Stimulated activated CD8-positive, alpha-beta memory T cell treated with anti-CD3 and anti-CD28 coated beads, Interleukin-4, amount 100 ng/mL, for 24 hours (primary cell): Measurements from ENCODE around the gene ABT1.
A peak's percentile ranks its signal among the peaks of the same experiment; 100 is the strongest.
"Not testable (repeated sequence)": the region's sequence is repeated elsewhere in the genome, so short reads cannot be mapped to it uniquely, and the experiment has no call there.

Experiments
- DNase-seq: peaks from one replicate; pipeline ENCODE4 v3.0.0-alpha.2; 2020; ENCODE audit warnings: low read depth

Gene ABT1

GRCh38 chr6:26596579-26597388 lies at the start of gene ABT1:
TSS of gene ABT1 (plus strand) at chr6:26596953. CDS start at chr6:26596983, 30 bp downstream.
- peak; percentile 95 for DNase-seq

- not testable (repeated sequence) for DNase-seq
Observed at GRCh38 chr6:26547363-26547762, 49.4 kb upstream of the ABT1 start.

GRCh38 chr6:26550250-26550993 lies 46.3 kb upstream of the ABT1 start:
- DNase-seq: peak; percentile 45

GRCh38 chr6:26552205-26552604 lies 44.5 kb upstream of the ABT1 start:
- no peak for DNase-seq

- no peak for DNase-seq
Observed at GRCh38 chr6:26552640-26553188, 44.0 kb upstream of the ABT1 start.

- DNase-seq: peak; percentile 63
Observed at GRCh38 chr6:26553264-26553634, 43.5 kb upstream of the ABT1 start.

GRCh38 chr6:26553635-26554446 lies 42.9 kb upstream of the ABT1 start:
- peak; percentile 69 for DNase-seq

GRCh38 chr6:26554447-26554696 lies 42.4 kb upstream of the ABT1 start:
- DNase-seq: no peak

- DNase-seq: peak; percentile 43
Observed at GRCh38 chr6:26554697-26555504, 41.9 kb upstream of the ABT1 start.

- no peak for DNase-seq
Observed at GRCh38 chr6:26555505-26556262, 41.1 kb upstream of the ABT1 start.

- no peak for DNase-seq
Observed at GRCh38 chr6:26556263-26557070, 40.3 kb upstream of the ABT1 start.

- no peak for DNase-seq
Observed at GRCh38 chr6:26561533-26562466, 35.0 kb upstream of the ABT1 start.

- DNase-seq: no peak
Observed at GRCh38 chr6:26563488-26563887, 33.3 kb upstream of the ABT1 start.

- peak; percentile 94 for DNase-seq
Observed at GRCh38 chr6:26568601-26569432, 27.9 kb upstream of the ABT1 start.

- DNase-seq: no peak
Observed at GRCh38 chr6:26569433-26569764, 27.4 kb upstream of the ABT1 start.

- no peak for DNase-seq
Observed at GRCh38 chr6:26570027-26570809, 26.5 kb upstream of the ABT1 start.

GRCh38 chr6:26571592-26572296 lies 25.0 kb upstream of the ABT1 start:
- DNase-seq: peak; percentile 35
